Keratinocyte (primary cell): Measurements from ENCODE around the gene GPR37. TPM values are rescaled to one million over a fixed set of nuclear protein-coding genes. Genes with fewer than 3 reads are reported as not detected.

Experiments
- DNase-seq: peaks from one replicate; pipeline ENCODE4 v3.0.0-alpha.2; 2011; ENCODE audit warnings: low read depth, missing footprints, low spot score
- FAIRE-seq: peaks from 2 replicates; lab custom pipeline; 2011; peaks lifted over from hg19 to GRCh38; lab: Jason Lieb, UNC
- H2AFZ ChIP-seq: 2 replicates; pipeline ENCODE4 v1.6.0; 2012; ENCODE audit warnings: low read length, control low read depth, inconsistent platforms; ENCODE audit not compliant: control insufficient read depth
- H3K27ac ChIP-seq: 2 replicates; pipeline ENCODE4 v1.5.1; 2011; ENCODE audit warnings: low read length; ENCODE audit not compliant: control insufficient read depth, insufficient read depth
- H3K27me3 ChIP-seq: 3 replicates; pipeline ENCODE4 v1.6.0; 2011; ENCODE audit warnings: low read length; ENCODE audit not compliant: control insufficient read depth, insufficient read depth; ENCODE audit errors: extremely low read depth
- H3K36me3 ChIP-seq, 2 experiments: 2 replicates in 1 of 2; 3 replicates in 1 of 2; pipeline ENCODE4 v1.5.1; 2011; ENCODE audit warnings: low read length in 2 of 2, mild to moderate bottlenecking in 1 of 2; ENCODE audit not compliant: control insufficient read depth in 2 of 2, insufficient read depth in 2 of 2; ENCODE audit errors: extremely low read depth in 1 of 2
- H3K4me1 ChIP-seq: 3 replicates; pipeline ENCODE4 v1.5.1; 2011; ENCODE audit warnings: low read length; ENCODE audit not compliant: control insufficient read depth, insufficient read depth; ENCODE audit errors: extremely low read depth
- H3K4me2 ChIP-seq: 3 replicates; pipeline ENCODE4 v1.6.0; 2011; ENCODE audit warnings: low read depth, low read length; ENCODE audit not compliant: control insufficient read depth, insufficient read depth; ENCODE audit errors: extremely low read depth
- H3K4me3 ChIP-seq, 3 experiments: fragments of 200-600 bp in 1 of 3; sonication (generic) in 1 of 3; 2 replicates in 2 of 3; 3 replicates in 1 of 3; pipeline ENCODE4 v1.5.1; 2011 to 2016; ENCODE audit warnings: low read length in 3 of 3, mild to moderate bottlenecking in 3 of 3, control low read depth in 2 of 3, inconsistent platforms in 1 of 3, low read depth in 1 of 3, mixed read lengths in 1 of 3, mixed run types in 1 of 3, moderate library complexity in 1 of 3; ENCODE audit not compliant: control insufficient read depth in 2 of 3, insufficient read depth in 2 of 3; ENCODE audit errors: extremely low read depth in 1 of 3
- H3K79me2 ChIP-seq: 2 replicates; pipeline ENCODE4 v1.6.0; 2012; ENCODE audit warnings: low read length; ENCODE audit not compliant: control insufficient read depth, insufficient read depth
- H3K9ac ChIP-seq: 3 replicates; pipeline ENCODE4 v1.6.0; 2011; ENCODE audit warnings: low read length; ENCODE audit not compliant: control insufficient read depth, insufficient read depth; ENCODE audit errors: extremely low read depth
- H3K9me1 ChIP-seq: 3 replicates; pipeline ENCODE4 v1.6.0; 2011; ENCODE audit warnings: low read length; ENCODE audit not compliant: control insufficient read depth, insufficient read depth; ENCODE audit errors: extremely low read depth
- H3K9me3 ChIP-seq: 2 replicates; pipeline ENCODE4 v1.5.1; 2012; ENCODE audit warnings: low read depth, low read length; ENCODE audit not compliant: control insufficient read depth
- H4K20me1 ChIP-seq: 3 replicates; pipeline ENCODE4 v1.6.0; 2011; ENCODE audit warnings: low read length; ENCODE audit not compliant: control insufficient read depth, insufficient read depth; ENCODE audit errors: extremely low read depth
- CTCF ChIP-seq, 3 experiments: IDR thresholded peaks in 1 of 3; conservative IDR thresholded peaks in 1 of 3; optimal IDR thresholded peaks in 1 of 3; 2 replicates in 2 of 3; 3 replicates in 1 of 3; pipeline versions ENCODE3 to v1.5.1; 2011; ENCODE audit warnings: low read length in 3 of 3, mild to moderate bottlenecking in 3 of 3, moderate library complexity in 2 of 3, control low read depth in 1 of 3, inconsistent platforms in 1 of 3; ENCODE audit not compliant: insufficient read depth in 2 of 3; ENCODE audit errors: extremely low read depth in 1 of 3
- EZH2 ChIP-seq: IDR thresholded peaks from one replicate; pipeline ENCODE4 v1.6.1; 2012; ENCODE audit warnings: inconsistent platforms, mild to moderate bottlenecking, low read length, moderate library complexity
- dilution Hi-C: fragments of 300-500 bp; cut with MboI; formaldehyde crosslinking; loops from one replicate; pipeline ENCODE4 v1.7.0; 2020; ENCODE audit warnings: low sequenced_read_pairs; ENCODE audit not compliant: extremely low pct_ligation_motif_present
- polyA plus RNA-seq, 5 experiments: library from polyadenylated mRNA; depleted of rRNA in 3 of 5; stranded (reverse) in 3 of 5; stranded (forward) in 1 of 5; unstranded in 1 of 5; fragments of >200 nt; gene quantifications; 1 replicate in 1 of 5; 2 replicates in 3 of 5; 3 replicates in 1 of 5; pipeline versions ENCODE4 v1.2.1 to v1.2.3, GENCODE V29; 2011 to 2012; ENCODE audit warnings: missing spikeins in 2 of 5, low read depth in 1 of 5, low replicate concordance in 1 of 5

GPR37 gene
- polyA plus RNA-seq, 1 donor (not counting 4 experiments of a cell fraction or from before 2014, with no cell fraction given), result 0.58 TPM

GRCh38 chr7:124800386-124800785 is 34.8 kb upstream of the GPR37 start:
- Histone ChIP-seq H3K36me3 (no peaks in the 10 kb centered on the region), H3K9me3 (no peaks in the 10 kb centered on the region), H3K27me3 (no peaks in the 10 kb centered on the region), H3K9ac (no peak overlapping the region), H2AFZ (no peak overlapping the region), H3K4me2 (no peak overlapping the region), H3K79me2 (no peaks in the 10 kb centered on the region), H3K4me1 (no peaks in the 10 kb centered on the region), H3K9me1 (no peaks in the 10 kb centered on the region), H3K27ac (no peak overlapping the region), H3K4me3 (no peak overlapping the region), H4K20me1 (no peaks in the 10 kb centered on the region)
- no peak for TF ChIP-seq CTCF (optimal IDR thresholded peaks at IDR 0.05 in 1 of 3, IDR thresholded peaks at IDR 0.05 in 1 of 3, conservative IDR thresholded peaks at IDR 0.05 in 1 of 3; ENCODE audit: extremely low read depth in 1 of 3, insufficient read depth in 2 of 3, low read length in 3 of 3)
- DNase-seq (no peak), FAIRE-seq (no peak)
- dilution Hi-C loops, result no loop called here

DNA sequence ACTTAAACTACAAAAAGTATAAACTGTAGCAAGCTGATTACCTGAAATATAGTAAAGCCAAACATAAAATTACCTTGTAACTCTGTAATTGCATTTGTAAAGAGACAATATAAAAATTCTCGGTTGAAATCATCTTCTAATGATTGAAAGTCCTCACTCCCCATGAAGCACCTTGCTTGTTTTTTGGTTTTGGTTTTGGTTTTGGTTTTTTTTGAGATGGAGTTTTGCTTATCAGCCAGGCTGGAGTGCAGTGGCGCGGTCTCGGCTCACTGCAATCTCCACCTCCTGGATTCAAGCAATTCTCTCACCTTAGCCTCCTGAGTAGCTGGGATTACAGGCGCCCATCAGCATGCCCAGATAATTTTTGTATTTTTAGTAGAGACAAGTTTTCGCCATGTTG is 33.9 kb upstream of the GPR37 start:
- Histone ChIP-seq H3K27ac (no peak overlapping the region), H3K4me3 (no peak overlapping the region), H3K79me2 (no peaks in the 10 kb centered on the region), H3K9me3 (no peaks in the 10 kb centered on the region), H2AFZ (no peak overlapping the region), H3K36me3 (no peaks in the 10 kb centered on the region), H3K27me3 (no peaks in the 10 kb centered on the region), H3K9me1 (no peaks in the 10 kb centered on the region), H3K4me1 (no peaks in the 10 kb centered on the region), H3K9ac (no peak overlapping the region), H4K20me1 (no peaks in the 10 kb centered on the region), H3K4me2 (no peak overlapping the region)
- no peak for FAIRE-seq
- dilution Hi-C loops, result no loop called here
- TF ChIP-seq EZH2 (no peak), CTCF (optimal IDR thresholded peaks at IDR 0.05 in 1 of 3, IDR thresholded peaks at IDR 0.05 in 1 of 3, conservative IDR thresholded peaks at IDR 0.05 in 1 of 3; ENCODE audit: extremely low read depth in 1 of 3, insufficient read depth in 2 of 3, low read length in 3 of 3) (no peak)
- no peak for DNase-seq
